ENCODE results near the gene SYT2. TPM values are rescaled to one million over a fixed set of nuclear protein-coding genes. Genes with fewer than 3 reads are reported as not detected.

Gene SYT2
- total and polyA plus RNA-seq, 2 of the 13 experiments (the other 11 are each of a cell fraction or from before 2014, with no cell fraction given) = not detected

DNA sequence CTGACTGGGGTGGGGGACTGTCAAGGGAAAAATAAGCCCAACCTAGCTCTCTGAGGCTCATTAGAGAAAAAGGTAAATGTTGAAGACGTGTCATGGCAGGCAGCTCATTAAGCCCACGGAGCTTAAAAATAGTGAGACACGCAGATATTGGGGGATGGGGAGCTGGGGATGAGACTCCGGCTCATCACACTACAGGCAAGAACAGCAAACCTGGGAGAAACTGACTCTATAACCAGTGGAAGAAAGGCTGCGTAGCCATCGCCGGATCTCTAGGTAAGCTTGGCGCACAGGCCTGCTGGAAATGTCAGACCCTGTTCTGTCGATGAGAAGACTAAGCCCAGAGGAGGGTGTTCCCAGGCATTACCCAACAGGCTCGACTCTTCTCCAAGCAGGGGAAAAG, 78.0 kb downstream of the SYT2 start (continued):
- no peak for TF ChIP-seq SNAPC5 (CRISPR knock-in tag; IDR thresholded peaks at IDR 0.05; ENCODE audit: borderline replicate concordance)
- no peak for TF ChIP-seq IKZF4 (CRISPR knock-in tag; IDR thresholded peaks at IDR 0.05; ENCODE audit: borderline replicate concordance, low read depth, not compliant biosample characterization)
- no peak for TF ChIP-seq ZNF781 (CRISPR knock-in tag; IDR thresholded peaks at IDR 0.05; ENCODE audit: borderline replicate concordance, not compliant biosample characterization)
- no peak for TF ChIP-seq RBFOX2 (IDR thresholded peaks at IDR 0.05; ENCODE audit: low read depth, low read length)
- no peak for TF ChIP-seq ZBTB49 (CRISPR knock-in tag; IDR thresholded peaks at IDR 0.05; ENCODE audit: borderline replicate concordance)
- TF ChIP-seq ZC3H4 (CRISPR knock-in tag; IDR thresholded peaks at IDR 0.05; ENCODE audit: borderline replicate concordance) = no peak
- TF ChIP-seq, protein P1, sequence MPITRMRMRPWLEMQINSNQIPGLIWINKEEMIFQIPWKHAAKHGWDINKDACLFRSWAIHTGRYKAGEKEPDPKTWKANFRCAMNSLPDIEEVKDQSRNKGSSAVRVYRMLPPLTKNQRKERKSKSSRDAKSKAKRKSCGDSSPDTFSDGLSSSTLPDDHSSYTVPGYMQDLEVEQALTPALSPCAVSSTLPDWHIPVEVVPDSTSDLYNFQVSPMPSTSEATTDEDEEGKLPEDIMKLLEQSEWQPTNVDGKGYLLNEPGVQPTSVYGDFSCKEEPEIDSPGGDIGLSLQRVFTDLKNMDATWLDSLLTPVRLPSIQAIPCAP (CRISPR knock-in tag; IDR thresholded peaks at IDR 0.05; ENCODE audit: low read depth) = no peak
- no peak for TF ChIP-seq ZNF607 (CRISPR knock-in tag; IDR thresholded peaks at IDR 0.05; ENCODE audit: borderline replicate concordance)
